PFSK-1 (cell line): ENCODE results near the gene TMEM147.

ENCODE experiments used
- FOXP2 ChIP-seq: optimal IDR thresholded peaks from 2 replicates; pipeline ENCODE3; 2011; ENCODE audit warnings: borderline replicate concordance, control low read depth, inconsistent platforms; ENCODE audit not compliant: insufficient read depth; ENCODE audit errors: extremely low read length, extremely low read depth
- POLR2AphosphoS5 ChIP-seq: IDR thresholded peaks from 2 replicates; pipeline ENCODE4 v1.6.1; 2012; ENCODE audit warnings: low read depth, mild to moderate bottlenecking, control low read depth, low read length, moderate library complexity
- SIN3A ChIP-seq: IDR thresholded peaks from 2 replicates; pipeline ENCODE4 v1.6.1; 2012; ENCODE audit warnings: mild to moderate bottlenecking, low read length, moderate library complexity, borderline replicate concordance; ENCODE audit not compliant: insufficient read depth
- TAF1 ChIP-seq: IDR thresholded peaks from 2 replicates; pipeline ENCODE4 v1.6.1; 2012; ENCODE audit warnings: low read length, control low read depth, borderline replicate concordance; ENCODE audit not compliant: insufficient read depth
- TF ChIP-seq, protein P1 (sequence below), 2 experiments: IDR thresholded peaks; 2 replicates each; pipeline versions ENCODE4 v1.6.1 to v1.8.0; 2011 to 2012; ENCODE audit warnings: low read depth in 2 of 2, low read length in 2 of 2, control low read depth in 1 of 2, inconsistent platforms in 1 of 2, mild to moderate bottlenecking in 1 of 2, moderate library complexity in 1 of 2; ENCODE audit not compliant: insufficient read depth in 1 of 2

Gene TMEM147

DNA sequence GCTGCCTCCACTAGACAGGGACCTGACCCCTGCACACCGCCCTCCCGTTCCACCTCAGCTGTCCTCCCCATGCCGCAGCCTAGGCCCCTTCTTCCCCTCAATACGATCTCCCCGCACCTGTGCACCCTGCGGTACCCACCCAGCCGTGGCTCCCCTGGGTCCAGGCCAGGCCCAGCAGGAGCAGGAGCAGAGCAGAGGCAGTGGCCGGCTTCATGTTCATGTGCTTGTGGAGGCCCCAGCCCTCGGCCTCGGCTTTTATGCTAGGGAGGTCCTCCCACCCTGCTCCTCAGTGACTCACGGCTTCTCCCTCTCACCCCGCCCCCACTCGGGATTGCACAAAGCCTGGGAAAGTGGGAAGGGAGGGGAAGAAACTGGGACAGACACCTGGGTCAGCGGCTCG is 43.7 kb upstream of the TMEM147 start:
- TF ChIP-seq SIN3A = no peak
- TF ChIP-seq, protein P1, sequence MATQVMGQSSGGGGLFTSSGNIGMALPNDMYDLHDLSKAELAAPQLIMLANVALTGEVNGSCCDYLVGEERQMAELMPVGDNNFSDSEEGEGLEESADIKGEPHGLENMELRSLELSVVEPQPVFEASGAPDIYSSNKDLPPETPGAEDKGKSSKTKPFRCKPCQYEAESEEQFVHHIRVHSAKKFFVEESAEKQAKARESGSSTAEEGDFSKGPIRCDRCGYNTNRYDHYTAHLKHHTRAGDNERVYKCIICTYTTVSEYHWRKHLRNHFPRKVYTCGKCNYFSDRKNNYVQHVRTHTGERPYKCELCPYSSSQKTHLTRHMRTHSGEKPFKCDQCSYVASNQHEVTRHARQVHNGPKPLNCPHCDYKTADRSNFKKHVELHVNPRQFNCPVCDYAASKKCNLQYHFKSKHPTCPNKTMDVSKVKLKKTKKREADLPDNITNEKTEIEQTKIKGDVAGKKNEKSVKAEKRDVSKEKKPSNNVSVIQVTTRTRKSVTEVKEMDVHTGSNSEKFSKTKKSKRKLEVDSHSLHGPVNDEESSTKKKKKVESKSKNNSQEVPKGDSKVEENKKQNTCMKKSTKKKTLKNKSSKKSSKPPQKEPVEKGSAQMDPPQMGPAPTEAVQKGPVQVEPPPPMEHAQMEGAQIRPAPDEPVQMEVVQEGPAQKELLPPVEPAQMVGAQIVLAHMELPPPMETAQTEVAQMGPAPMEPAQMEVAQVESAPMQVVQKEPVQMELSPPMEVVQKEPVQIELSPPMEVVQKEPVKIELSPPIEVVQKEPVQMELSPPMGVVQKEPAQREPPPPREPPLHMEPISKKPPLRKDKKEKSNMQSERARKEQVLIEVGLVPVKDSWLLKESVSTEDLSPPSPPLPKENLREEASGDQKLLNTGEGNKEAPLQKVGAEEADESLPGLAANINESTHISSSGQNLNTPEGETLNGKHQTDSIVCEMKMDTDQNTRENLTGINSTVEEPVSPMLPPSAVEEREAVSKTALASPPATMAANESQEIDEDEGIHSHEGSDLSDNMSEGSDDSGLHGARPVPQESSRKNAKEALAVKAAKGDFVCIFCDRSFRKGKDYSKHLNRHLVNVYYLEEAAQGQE (IDR thresholded peaks at IDR 0.05; ENCODE audit: insufficient read depth in 1 of 2, low read depth in 2 of 2, low read length in 2 of 2) = no peak
- no peak for TF ChIP-seq FOXP2
- TF ChIP-seq TAF1 = no peak
- TF ChIP-seq POLR2AphosphoS5 = no peak

DNA sequence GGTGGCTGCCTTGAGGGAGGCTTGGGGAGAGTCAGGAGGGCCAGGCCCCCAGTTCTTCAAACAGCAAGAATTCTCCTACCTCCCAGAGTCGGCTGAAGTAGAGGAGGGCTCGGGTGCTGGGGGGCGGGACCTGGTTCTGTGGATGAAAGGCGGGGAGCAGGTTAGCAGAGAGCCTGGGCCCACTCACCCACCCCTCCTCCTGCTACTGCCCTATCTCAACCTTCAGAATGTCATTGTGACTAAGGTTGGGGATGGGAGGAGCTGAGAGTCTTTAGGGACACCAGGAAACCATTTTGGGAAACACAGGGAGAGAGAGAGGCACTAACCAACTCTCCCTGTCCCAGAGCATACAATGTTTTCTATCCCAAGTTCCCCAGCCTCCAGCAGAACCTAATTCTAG is 42.7 kb upstream of the TMEM147 start:
- no peak for TF ChIP-seq TAF1
- no peak for TF ChIP-seq POLR2AphosphoS5
- no peak for TF ChIP-seq FOXP2
- TF ChIP-seq SIN3A = no peak
- TF ChIP-seq, protein P1 (IDR thresholded peaks at IDR 0.05; ENCODE audit: insufficient read depth in 1 of 2, low read depth in 2 of 2, low read length in 2 of 2) = no peak

DNA sequence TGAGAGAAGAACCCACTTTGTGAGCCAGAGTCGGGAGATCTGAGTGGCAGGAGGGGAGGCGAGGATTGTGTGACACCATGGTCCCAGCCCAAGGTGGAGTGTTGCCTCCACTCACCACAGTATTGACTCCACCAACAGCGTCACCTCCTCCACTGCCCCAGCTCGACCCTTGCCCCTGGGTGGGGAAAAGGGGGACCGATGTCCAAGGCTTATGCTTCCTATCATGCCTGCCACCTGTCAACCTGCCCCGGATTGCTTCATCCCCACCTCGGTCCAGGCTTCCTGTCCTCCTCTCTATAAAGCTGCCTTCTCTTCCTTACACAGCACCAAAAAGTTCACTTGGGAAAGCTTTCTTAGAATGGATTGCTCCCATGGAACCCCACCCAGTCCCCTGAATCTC is 39.4 kb upstream of the TMEM147 start:
- no peak for TF ChIP-seq TAF1
- TF ChIP-seq, protein P1 (IDR thresholded peaks at IDR 0.05; ENCODE audit: insufficient read depth in 1 of 2, low read depth in 2 of 2, low read length in 2 of 2) = no peak
- TF ChIP-seq FOXP2 = no peak
- TF ChIP-seq SIN3A = no peak
- no peak for TF ChIP-seq POLR2AphosphoS5

DNA sequence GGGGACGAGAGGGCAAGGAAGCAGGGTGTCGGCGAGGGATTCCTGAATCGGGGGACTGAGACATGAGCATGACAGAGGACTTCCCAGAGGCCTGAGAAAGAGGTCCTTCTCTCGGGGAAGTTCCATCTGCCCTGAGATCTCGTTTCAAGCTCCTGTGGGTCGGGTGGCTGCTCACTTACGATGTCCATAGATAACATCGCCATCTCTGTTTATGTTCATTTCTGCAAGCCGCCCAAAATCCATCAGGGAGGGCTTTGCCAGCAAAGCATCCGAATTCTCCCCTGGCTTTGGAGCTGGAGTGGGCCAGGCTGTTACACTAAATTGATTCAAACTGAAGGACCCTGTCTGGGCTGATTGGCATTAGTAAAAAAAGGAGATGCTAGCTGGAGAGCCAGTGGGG is 37.9 kb upstream of the TMEM147 start:
- no peak for TF ChIP-seq FOXP2
- TF ChIP-seq POLR2AphosphoS5 = no peak
- no peak for TF ChIP-seq SIN3A
- TF ChIP-seq TAF1 = no peak
- TF ChIP-seq, protein P1 (IDR thresholded peaks at IDR 0.05; ENCODE audit: insufficient read depth in 1 of 2, low read depth in 2 of 2, low read length in 2 of 2) = no peak

DNA sequence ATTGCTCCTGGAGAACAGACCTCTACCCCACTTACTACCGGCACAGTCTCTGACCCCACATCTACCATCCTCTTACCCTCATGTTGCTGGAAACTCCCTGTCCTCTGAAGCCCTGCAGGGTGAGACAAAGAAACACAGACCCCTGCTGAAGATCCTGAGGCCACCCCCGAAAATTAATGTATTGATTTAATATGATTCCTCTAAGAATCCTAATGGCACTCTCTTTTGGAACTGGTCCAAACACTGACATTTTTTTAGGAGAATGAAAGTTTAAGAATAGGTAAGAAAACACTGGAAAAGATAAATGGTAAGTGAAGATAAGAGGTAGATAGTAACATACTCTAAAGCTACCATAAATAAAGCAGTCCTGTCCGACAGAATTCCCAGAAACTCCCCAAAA is 37.3 kb upstream of the TMEM147 start:
- TF ChIP-seq TAF1 = no peak

DNA sequence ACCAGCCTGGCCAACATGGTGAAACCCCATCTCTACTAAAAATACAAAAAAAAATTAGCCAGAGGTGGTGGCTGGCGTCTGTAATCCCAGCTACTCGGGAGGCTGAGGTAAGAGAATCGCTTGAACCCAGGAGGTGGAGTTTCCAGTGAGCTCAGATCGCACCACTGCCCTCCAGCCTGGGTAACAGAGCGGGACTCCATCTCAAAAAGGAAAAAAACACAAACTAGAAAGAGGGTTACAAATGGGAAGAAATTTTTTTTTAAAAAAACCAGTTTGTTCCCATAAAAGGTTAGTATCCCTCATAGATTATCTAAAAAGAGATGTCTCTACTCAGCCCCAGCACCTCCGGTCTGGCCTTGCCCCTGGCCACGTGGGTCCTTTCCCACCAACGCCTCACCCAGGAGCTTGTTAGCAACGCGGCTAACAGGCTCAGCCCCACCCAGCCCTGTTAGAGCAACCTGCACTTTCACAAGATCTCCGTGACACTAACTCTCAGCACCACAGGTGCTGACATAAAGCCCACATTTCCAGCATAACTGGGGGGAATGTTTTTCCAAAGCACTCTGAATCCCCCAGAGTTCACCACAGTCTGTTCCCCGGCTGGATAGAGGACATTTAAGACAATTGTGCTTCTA is 36.3 kb upstream of the TMEM147 start:
- TF ChIP-seq FOXP2 (no peak), POLR2AphosphoS5 (no peak), SIN3A (no peak), TAF1 (no peak)
- TF ChIP-seq, protein P1 (IDR thresholded peaks at IDR 0.05; ENCODE audit: insufficient read depth in 1 of 2, low read depth in 2 of 2, low read length in 2 of 2) = no peak
